K562 (cell line): Measurements from ENCODE around the gene ATP2A1. TPM values are rescaled to one million over a fixed set of nuclear protein-coding genes. Genes with fewer than 3 reads are reported as not detected.

ENCODE experiments used
- ATAC-seq: fragments of 200-7000 bp; cut with Tn5 transposase; 3 replicates; pipeline ENCODE4 v1.9.1; 2020; ENCODE audit warnings: moderate library complexity
- BruUV-seq: library from RNA; stranded (reverse); fragments of 400-500 nt; replicated peaks from 2 replicates; lab custom pipeline; 2021; lab: Mats Ljungman, UMichigan
- CTCF ChIA-PET: fragments of 300-600 bp; formaldehyde crosslinking; extraction: SDS; loops from one replicate; lab custom pipeline; 2021; ENCODE audit warnings: low intra/inter-chr PET ratio; lab: Yijun Ruan, JAX
- POLR2A ChIA-PET: fragments of 300-600, 350-650 bp; sonication (Branson Sonifier 250); formaldehyde crosslinking; extraction: SDS; loops from one replicate; lab custom pipeline; 2021; ENCODE audit warnings: antibody characterized with exemption, inconsistent platforms; lab: Yijun Ruan, JAX
- DNase-seq, 4 experiments: peaks; one replicate each; pipeline versions ENCODE4 v3.0.0 to v3.0.0-alpha.2; 2011 to 2018; ENCODE audit warnings: low spot score in 3 of 4, mixed read lengths in 3 of 4; ENCODE audit errors: extremely low read depth in 1 of 4
- FAIRE-seq: peaks from 2 replicates; lab custom pipeline; 2011; peaks lifted over from hg19 to GRCh38; lab: Jason Lieb, UNC
- H2AFZ ChIP-seq: 2 replicates; pipeline ENCODE4 v1.6.0; 2011; ENCODE audit warnings: low read depth, low read length, control low read depth, inconsistent platforms
- H3K27ac ChIP-seq: fragments of 200-600 bp; 3 replicates; pipeline ENCODE4 v1.8.0; 2011; ENCODE audit warnings: low read depth, mild to moderate bottlenecking, control low read depth, inconsistent platforms, low read length, moderate library complexity, mixed read lengths; ENCODE audit errors: extremely low read depth
- H3K27me3 ChIP-seq, 2 experiments: fragments of 300-600 bp in 1 of 2; 2 replicates in 1 of 2; 3 replicates in 1 of 2; pipeline versions ENCODE4 v1.6.0 to v1.8.0; 2011; ENCODE audit warnings: inconsistent platforms in 2 of 2, low read length in 2 of 2, mild to moderate bottlenecking in 1 of 2, mixed read lengths in 1 of 2, moderate library complexity in 1 of 2; ENCODE audit not compliant: control insufficient read depth in 2 of 2, insufficient read depth in 2 of 2
- H3K36me3 ChIP-seq: fragments of 300-600 bp; 3 replicates; pipeline ENCODE4 v1.8.0; 2011; ENCODE audit warnings: mild to moderate bottlenecking, low read length, inconsistent platforms; ENCODE audit not compliant: control insufficient read depth, insufficient read depth
- H3K4me1 ChIP-seq, 2 experiments: fragments of 200-600 bp in 1 of 2; replicated peaks in 1 of 2; 2 replicates in 1 of 2; 3 replicates in 1 of 2; pipeline versions ENCODE4 v1.5.1 to v1.8.0; 2011; ENCODE audit warnings: inconsistent platforms in 2 of 2, low read length in 2 of 2, mild to moderate bottlenecking in 1 of 2, mixed read lengths in 1 of 2, moderate library complexity in 1 of 2; ENCODE audit not compliant: control insufficient read depth in 2 of 2, insufficient read depth in 2 of 2
- H3K4me2 ChIP-seq: 2 replicates; pipeline ENCODE4 v1.6.1; 2011; ENCODE audit warnings: low read length, control low read depth, inconsistent platforms, mixed read lengths; ENCODE audit not compliant: insufficient read depth
- H3K4me3 ChIP-seq: fragments of 200-600 bp; sonication (generic), shearing (Covaris generic); 2 replicates; pipeline ENCODE4 v1.5.1; 2016; ENCODE audit warnings: control low read depth, inconsistent platforms
- H3K79me2 ChIP-seq: fragments of 200-600 bp; 3 replicates; pipeline ENCODE4 v1.8.0; 2011; ENCODE audit warnings: low read length, inconsistent platforms; ENCODE audit not compliant: control insufficient read depth, insufficient read depth
- H3K9ac ChIP-seq, 2 experiments: 2 replicates each; pipeline versions ENCODE4 v1.6.0 to v1.6.1; 2011; ENCODE audit warnings: low read depth in 2 of 2, low read length in 2 of 2, control low read depth in 1 of 2, inconsistent platforms in 1 of 2, mild to moderate bottlenecking in 1 of 2, mixed read lengths in 1 of 2; ENCODE audit not compliant: insufficient read depth in 1 of 2
- H3K9me1 ChIP-seq: one replicate; pipeline ENCODE4 v1.6.0; 2011; ENCODE audit warnings: inconsistent platforms, mild to moderate bottlenecking, low read length, moderate library complexity; ENCODE audit not compliant: control insufficient read depth, insufficient read depth
- H3K9me3 ChIP-seq: replicated peaks from 2 replicates; pipeline ENCODE4 v1.5.1; 2011; ENCODE audit warnings: low read depth, low read length, inconsistent platforms; ENCODE audit not compliant: control insufficient read depth, insufficient read depth
- H4K20me1 ChIP-seq: replicated peaks from 2 replicates; pipeline ENCODE4 v1.6.1; 2011; ENCODE audit warnings: low read length, inconsistent platforms, mixed read lengths; ENCODE audit not compliant: control insufficient read depth, insufficient read depth
- ARID1B ChIP-seq: fragments of 450-650 bp; IDR thresholded peaks from 2 replicates; pipeline ENCODE4 v1.6.1; 2016; ENCODE audit warnings: antibody characterized with exemption, mild to moderate bottlenecking, inconsistent platforms
- CREB5 ChIP-seq: fragments of 250-450 bp; sonication (Bioruptor Pico); IDR thresholded peaks from 2 replicates; pipeline ENCODE4 v1.5.0; 2020; ENCODE audit warnings: mild to moderate bottlenecking
- DPF2 ChIP-seq: fragments of 450-650 bp; IDR thresholded peaks from 2 replicates; pipeline ENCODE4 v1.6.1; 2016
- HMG20B ChIP-seq: fragments of 250-450 bp; sonication (Bioruptor Pico); IDR thresholded peaks from 2 replicates; pipeline ENCODE4 v1.5.0; 2021; ENCODE audit warnings: mild to moderate bottlenecking
- MYC ChIP-seq, 2 experiments: fragments of 250-450 bp in 1 of 2; sonication (Bioruptor Pico) in 1 of 2; IDR thresholded peaks; 2 replicates each; pipeline versions ENCODE4 v1.5.1 to v1.6.1; 2012 to 2021; ENCODE audit warnings: low read depth in 2 of 2, borderline replicate concordance in 1 of 2, improper control_type of control experiment in 1 of 2, low read length in 1 of 2, mild to moderate bottlenecking in 1 of 2, moderate library complexity in 1 of 2
- NBN ChIP-seq: fragments of 450-650 bp; IDR thresholded peaks from 2 replicates; pipeline ENCODE4 v1.6.1; 2016; ENCODE audit warnings: low read depth, mild to moderate bottlenecking
- NR1H2 ChIP-seq: sonication (generic); formaldehyde crosslinking; IDR thresholded peaks from 2 replicates; pipeline ENCODE4 v1.4.0; 2020; ENCODE audit warnings: mild to moderate bottlenecking, missing genetic modification reagents
- NR2C2 ChIP-seq, 2 experiments: fragments of 200-800 bp in 1 of 2; sonication (Bioruptor generic) in 1 of 2; sonication (generic) in 1 of 2; formaldehyde crosslinking in 1 of 2; IDR thresholded peaks; 2 replicates each; pipeline versions ENCODE4 v1.6.1 to v1.8.0; 2016 to 2022; ENCODE audit warnings: mild to moderate bottlenecking in 1 of 2, missing compliant biosample characterization in 1 of 2, missing genetic modification characterization in 1 of 2, missing genetic modification reagents in 1 of 2
- RNF2 ChIP-seq: sonication (generic); IDR thresholded peaks from 2 replicates; pipeline ENCODE4 v1.6.1; 2016
- RUNX1 ChIP-seq: sonication (generic); IDR thresholded peaks from 2 replicates; pipeline ENCODE4 v1.6.1; 2016; ENCODE audit warnings: antibody characterized with exemption, low read depth
- SMAD4 ChIP-seq: fragments of 250-450 bp; sonication (Bioruptor Pico); conservative IDR thresholded peaks from 2 replicates; pipeline ENCODE4 v1.8.0; 2021; ENCODE audit warnings: inconsistent platforms, mild to moderate bottlenecking, moderate library complexity
- ZC3H4 ChIP-seq: sonication (generic); formaldehyde crosslinking; IDR thresholded peaks from 2 replicates; pipeline ENCODE4 v1.9.0; 2021; ENCODE audit warnings: missing genetic modification reagents, borderline replicate concordance
- ZFP36 ChIP-seq: fragments of 150-350 bp; IDR thresholded peaks from 2 replicates; pipeline ENCODE4 v1.6.1; 2018; ENCODE audit warnings: low read length, low read depth; ENCODE audit not compliant: partially characterized antibody
- ZNF354B ChIP-seq: fragments of 250-450 bp; sonication (Bioruptor Pico); IDR thresholded peaks from 2 replicates; pipeline ENCODE4 v1.4.0; 2020
- WGBS: fragments of 100-300 bp; shearing (Covaris generic); methylation state at CpG from one replicate; pipeline ENCODE4 v1.1.6; 2016; ENCODE audit warnings: low coverage, mixed read lengths; ENCODE audit not compliant: insufficient coverage; ENCODE audit errors: missing lambda C conversion rate; 5-methylcytosine and 5-hydroxymethylcytosine counted together
- in situ Hi-C: fragments of 300-500 bp; cut with MboI; formaldehyde crosslinking; loops from 4 replicates; pipeline ENCODE4 v1.15.0; 2018; ENCODE audit warnings: inconsistent platforms, mixed read lengths
- intact Hi-C: fragments of 100-400 bp; cut with micrococcal nuclease; formaldehyde crosslinking; loops from 2 replicates; pipeline ENCODE4 v1.14.2; 2022
- polyA plus RNA-seq, 8 experiments: library from polyadenylated mRNA; depleted of rRNA in 4 of 8; stranded (reverse) in 5 of 8; unstranded in 3 of 8; fragments of >200 nt; fragmentation: Nextera tagmentation in 2 of 8; fragmentation: Illumina TruSeq in 1 of 8; extraction: Ambion mirVana in 2 of 8; extraction: Trizol in 1 of 8; gene quantifications; 2 replicates each; pipeline versions ENCODE4 v1.2.1 to v1.2.3, GENCODE V29; 2011 to 2014; ENCODE audit warnings: inconsistent platforms in 1 of 8, missing spikeins in 1 of 8
- total RNA-seq, 7 experiments: library from RNA; depleted of rRNA in 6 of 7; stranded (reverse); fragments of >200 nt in 6 of 7; fragmentation: Illumina TruSeq in 2 of 7; extraction: Trizol in 2 of 7; gene quantifications; 2 replicates each; pipeline versions ENCODE4 v1.2.1 to v1.2.3, GENCODE V29; 2011 to 2021; ENCODE audit warnings: low replicate concordance in 1 of 7
- TF ChIP-seq, protein P1 (sequence below): fragments of 450-650 bp; IDR thresholded peaks from 2 replicates; pipeline ENCODE4 v1.7.0; 2016; ENCODE audit warnings: borderline replicate concordance
- TF ChIP-seq, protein P2 (sequence below): fragments of 450-650 bp; IDR thresholded peaks from 2 replicates; pipeline ENCODE4 v1.6.1; 2016; ENCODE audit warnings: borderline replicate concordance

Gene ATP2A1
- total and polyA plus RNA-seq, 9 of the 15 experiments (the other 6 are each of a cell fraction or from before 2014, with no cell fraction given) = 0.25 to 2.6 (median 0.65) TPM

GRCh38 chr16:28951410-28951943, 73.2 kb downstream of the ATP2A1 start:
- Histone ChIP-seq H3K9ac (peak overlapping the region; percentile 92 to 96), H4K20me1 (no peaks in the 10 kb centered on the region), H3K79me2 (peaks cover 37% of the 10 kb centered on the region), H3K9me1 (no peaks in the 10 kb centered on the region), H3K36me3 (peaks cover 45% of the 10 kb centered on the region), H3K27ac (peak overlapping the region; percentile 94), H3K27me3 (no peaks in the 10 kb centered on the region), H3K4me2 (peak overlapping the region; percentile 82), H3K4me1 (peaks cover 7 to 21% of the 10 kb centered on the region in 2 experiments; a peak in 4 of 5 replicates), H2AFZ (peak overlapping the region; percentile 83; the same call in 1 of the 2 replicates), H3K4me3 (peak overlapping the region; percentile 100), H3K9me3 (no peaks in the 10 kb centered on the region)
- BruUV-seq = no TSS peak
- DNase-seq (peak in 2 of 4 experiments; percentile 62 to 73), ATAC-seq (peak; percentile 82), FAIRE-seq (no peak)
- CTCF ChIA-PET = no interaction called here
- WGBS = 1% methylated on average over 16 of the region's 17 CpGs
- POLR2A ChIA-PET = interaction anchor here (0.6 to 1.0 kb wide), 2 partner anchors 10 to 85 kb away, joined by 3 read pairs; no protein-coding TSS in a partner anchor
- in situ Hi-C loops (loop anchor here (25.0 kb wide), 1 partner anchor 289 kb away; no protein-coding TSS in a partner anchor), intact Hi-C loops (no loop called here)
- TF ChIP-seq, protein P1, sequence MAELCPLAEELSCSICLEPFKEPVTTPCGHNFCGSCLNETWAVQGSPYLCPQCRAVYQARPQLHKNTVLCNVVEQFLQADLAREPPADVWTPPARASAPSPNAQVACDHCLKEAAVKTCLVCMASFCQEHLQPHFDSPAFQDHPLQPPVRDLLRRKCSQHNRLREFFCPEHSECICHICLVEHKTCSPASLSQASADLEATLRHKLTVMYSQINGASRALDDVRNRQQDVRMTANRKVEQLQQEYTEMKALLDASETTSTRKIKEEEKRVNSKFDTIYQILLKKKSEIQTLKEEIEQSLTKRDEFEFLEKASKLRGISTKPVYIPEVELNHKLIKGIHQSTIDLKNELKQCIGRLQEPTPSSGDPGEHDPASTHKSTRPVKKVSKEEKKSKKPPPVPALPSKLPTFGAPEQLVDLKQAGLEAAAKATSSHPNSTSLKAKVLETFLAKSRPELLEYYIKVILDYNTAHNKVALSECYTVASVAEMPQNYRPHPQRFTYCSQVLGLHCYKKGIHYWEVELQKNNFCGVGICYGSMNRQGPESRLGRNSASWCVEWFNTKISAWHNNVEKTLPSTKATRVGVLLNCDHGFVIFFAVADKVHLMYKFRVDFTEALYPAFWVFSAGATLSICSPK = 0 out of 2 replicates have a peak, but pooled peaks have one; percentile 34
- TF ChIP-seq CREB5 (no peak), NBN (0 out of 2 replicates have a peak, but pooled peaks have one; percentile 22), NR1H2 (no peak), ZNF354B (no peak), MYC (IDR thresholded peaks at IDR 0.05; ENCODE audit: low read depth, low read length) (no peak), MYC (CRISPR knock-in tag; IDR thresholded peaks at IDR 0.05; ENCODE audit: borderline replicate concordance, low read depth) (peak; percentile 17; the same call in 1 of the 2 replicates), DPF2 (peak; percentile 11; the same call in 1 of the 2 replicates), NR2C2 (CRISPR knock-in tag; IDR thresholded peaks at IDR 0.05) (no peak), NR2C2 (tag; IDR thresholded peaks at IDR 0.05) (0 out of 2 replicates have a peak, but pooled peaks have one; percentile 1), SMAD4 (CRISPR knock-in tag) (0 out of 2 replicates have a peak, but pooled peaks have one; percentile 4), ZC3H4 (CRISPR knock-in tag) (0 out of 2 replicates have a peak, but pooled peaks have one; percentile 25), RUNX1 (no peak), ZFP36 (no peak), ARID1B (peak; percentile 34; the same call in 1 of the 2 replicates), RNF2 (0 out of 2 replicates have a peak, but pooled peaks have one; percentile 24), HMG20B (CRISPR knock-in tag) (0 out of 2 replicates have a peak, but pooled peaks have one; percentile 15)
- TF ChIP-seq, protein P2, sequence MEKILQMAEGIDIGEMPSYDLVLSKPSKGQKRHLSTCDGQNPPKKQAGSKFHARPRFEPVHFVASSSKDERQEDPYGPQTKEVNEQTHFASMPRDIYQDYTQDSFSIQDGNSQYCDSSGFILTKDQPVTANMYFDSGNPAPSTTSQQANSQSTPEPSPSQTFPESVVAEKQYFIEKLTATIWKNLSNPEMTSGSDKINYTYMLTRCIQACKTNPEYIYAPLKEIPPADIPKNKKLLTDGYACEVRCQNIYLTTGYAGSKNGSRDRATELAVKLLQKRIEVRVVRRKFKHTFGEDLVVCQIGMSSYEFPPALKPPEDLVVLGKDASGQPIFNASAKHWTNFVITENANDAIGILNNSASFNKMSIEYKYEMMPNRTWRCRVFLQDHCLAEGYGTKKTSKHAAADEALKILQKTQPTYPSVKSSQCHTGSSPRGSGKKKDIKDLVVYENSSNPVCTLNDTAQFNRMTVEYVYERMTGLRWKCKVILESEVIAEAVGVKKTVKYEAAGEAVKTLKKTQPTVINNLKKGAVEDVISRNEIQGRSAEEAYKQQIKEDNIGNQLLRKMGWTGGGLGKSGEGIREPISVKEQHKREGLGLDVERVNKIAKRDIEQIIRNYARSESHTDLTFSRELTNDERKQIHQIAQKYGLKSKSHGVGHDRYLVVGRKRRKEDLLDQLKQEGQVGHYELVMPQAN = 0 out of 2 replicates have a peak, but pooled peaks have one; percentile 31
